ENCODE data around the gene POMGNT2. TPM values are rescaled to one million over a fixed set of nuclear protein-coding genes. Genes with fewer than 3 reads are reported as not detected.

POMGNT2 gene
- total RNA-seq: 10 to 100 TPM; 16.5 to 27.6 (median 23.5) TPM

GRCh38 chr3:43105596-43106292 lies at the start of gene POMGNT2:
Gene POMGNT2, minus strand, starts transcription at chr3:43106079. Its CDS starts 24,648 bp downstream, at chr3:43081431.
- TF ChIP-seq CTCF (IDR thresholded peaks at IDR 0.05) (no peak), POLR2A (IDR thresholded peaks at IDR 0.05) (no peak)
- peak within 1 kb of the TSS; percentile 74 for H3K4me3 ChIP-seq (ENCODE audit: low read depth, poor library complexity, severe bottlenecking)
- intact Hi-C loops (cut with DNase I; ENCODE audit: low total_unique reads): no loop called here
- WGBS, 2 donors: 0% methylated on average over 10 to 32 of the region's 71 CpGs
- peak; percentile 83 to 97 for DNase-seq (ENCODE audit: low spot score in 2 of 2)

GRCh38 chr3:43154980-43155379 lies 49.1 kb upstream of the POMGNT2 start:
- H3K4me3 ChIP-seq (ENCODE audit: low read depth, poor library complexity, severe bottlenecking): no peak overlapping the region
- DNase-seq (ENCODE audit: low spot score in 2 of 2): no peak
- WGBS, 2 donors: 67 to 74% methylated on average over 5 of the region's 5 CpGs
- intact Hi-C loops (cut with DNase I; ENCODE audit: low total_unique reads): loop anchor here (5.0 to 10.0 kb wide), 3 partner anchors 193 to 480 kb away; no protein-coding TSS in a partner anchor
- TF ChIP-seq POLR2A (IDR thresholded peaks at IDR 0.05) (no peak), CTCF (IDR thresholded peaks at IDR 0.05) (no peak)

GRCh38 chr3:43153216-43154083 lies 47.6 kb upstream of the POMGNT2 start:
- intact Hi-C loops (cut with DNase I; ENCODE audit: low total_unique reads): loop anchor here (10.0 kb wide), 2 partner anchors 211 to 481 kb away; no protein-coding TSS in a partner anchor
- WGBS, 2 donors: 28 to 34% methylated on average over 19 of the region's 19 CpGs
- TF ChIP-seq POLR2A (IDR thresholded peaks at IDR 0.05): no peak
- no peak for TF ChIP-seq CTCF (IDR thresholded peaks at IDR 0.05)
- DNase-seq (ENCODE audit: low spot score in 2 of 2): peak; percentile 52 to 89
- H3K4me3 ChIP-seq (ENCODE audit: low read depth, poor library complexity, severe bottlenecking): no peak overlapping the region

- H3K4me3 ChIP-seq (ENCODE audit: low read depth, poor library complexity, severe bottlenecking): no peak overlapping the region
- DNase-seq (ENCODE audit: low spot score in 2 of 2): no peak
- intact Hi-C loops (cut with DNase I; ENCODE audit: low total_unique reads): loop anchor here (10.0 kb wide), 2 partner anchors 212 to 482 kb away; no protein-coding TSS in a partner anchor
- TF ChIP-seq CTCF (IDR thresholded peaks at IDR 0.05) (no peak), POLR2A (IDR thresholded peaks at IDR 0.05) (no peak)
- 21 to 30% methylated on average over 5 of the region's 5 CpGs for WGBS, 2 donors
Measured at GRCh38 chr3:43152649-43153048, 46.8 kb upstream of the POMGNT2 start.

- DNase-seq (ENCODE audit: low spot score in 2 of 2): no peak
- intact Hi-C loops (cut with DNase I; ENCODE audit: low total_unique reads): no loop called here
- H3K4me3 ChIP-seq (ENCODE audit: low read depth, poor library complexity, severe bottlenecking): no peak overlapping the region
- TF ChIP-seq CTCF (IDR thresholded peaks at IDR 0.05) (no peak), POLR2A (IDR thresholded peaks at IDR 0.05) (no peak)
Measured at GRCh38 chr3:43148033-43148432, 42.2 kb upstream of the POMGNT2 start.
